Bronchial epithelial cell (primary cell): ENCODE data around the gene TCTA. TPM values are rescaled to one million over a fixed set of nuclear protein-coding genes. Genes with fewer than 3 reads are reported as not detected.

Experiments used
- DNase-seq: peaks from one replicate; pipeline ENCODE4 v3.0.0-alpha.2; 2010; ENCODE audit warnings: low read depth
- FAIRE-seq: peaks from 2 replicates; lab custom pipeline; 2011; peaks lifted over from hg19 to GRCh38; lab: Jason Lieb, UNC
- H3K27me3 ChIP-seq: 2 replicates; pipeline ENCODE4 v1.5.1; 2011; ENCODE audit warnings: low read length; ENCODE audit not compliant: control insufficient read depth, insufficient read depth
- H3K36me3 ChIP-seq: 2 replicates; pipeline ENCODE4 v1.5.1; 2011; ENCODE audit warnings: low read length; ENCODE audit not compliant: control insufficient read depth, insufficient read depth
- H3K4me3 ChIP-seq: 2 replicates; pipeline ENCODE4 v1.5.1; 2011; ENCODE audit warnings: mild to moderate bottlenecking, low read depth, low read length, control low read depth
- CTCF ChIP-seq: IDR thresholded peaks from 2 replicates; pipeline ENCODE4 v1.5.1; 2011; ENCODE audit warnings: mild to moderate bottlenecking, moderate library complexity, low read length, control low read depth, inconsistent platforms; ENCODE audit not compliant: insufficient read depth, severe bottlenecking
- total RNA-seq: library from RNA; depleted of rRNA; stranded (reverse); fragments of >200 nt; gene quantifications from 2 replicates; pipeline ENCODE4 v1.2.1, GENCODE V29; 2014

Gene TCTA
- total RNA-seq, 1 donor from 2014 or later = 4.5 TPM

GRCh38 chr3:49434731-49435130 lies 22.5 kb downstream of the TCTA start:
- Histone ChIP-seq H3K36me3 (no peaks in the 10 kb centered on the region), H3K4me3 (no peak overlapping the region), H3K27me3 (no peaks in the 10 kb centered on the region)
- FAIRE-seq = no peak
- DNase-seq = no peak
- no peak for TF ChIP-seq CTCF

DNA sequence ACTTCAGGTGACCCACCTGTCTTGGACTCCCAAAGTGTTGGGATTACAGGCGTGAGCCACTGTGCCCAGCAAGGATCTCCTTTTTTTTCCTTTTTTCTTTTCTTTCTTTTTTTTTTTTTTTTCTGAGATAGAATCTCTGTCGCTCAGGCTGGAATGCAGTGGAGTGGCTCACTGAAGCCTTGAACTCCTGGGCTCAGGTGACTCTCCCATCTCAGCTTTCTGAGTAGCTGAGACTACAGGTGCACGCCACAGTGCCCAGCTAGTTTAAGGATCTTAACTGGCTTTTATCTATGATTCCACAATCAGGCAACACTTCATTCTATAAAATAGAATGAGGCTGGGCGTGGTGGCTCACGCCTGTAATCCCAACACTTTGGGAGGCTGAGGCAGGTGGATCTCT lies 33.2 kb downstream of the TCTA start:
- FAIRE-seq = no peak
- DNase-seq = no peak
- H3K27me3 ChIP-seq = no peaks in the 10 kb centered on the region
- no peaks in the 10 kb centered on the region for H3K36me3 ChIP-seq
- TF ChIP-seq CTCF = no peak
- H3K4me3 ChIP-seq = no peak overlapping the region

- Histone ChIP-seq H3K36me3 (no peaks in the 10 kb centered on the region), H3K27me3 (no peaks in the 10 kb centered on the region), H3K4me3 (no peak overlapping the region)
- FAIRE-seq (no peak), DNase-seq (no peak)
- TF ChIP-seq CTCF = no peak
Measured at GRCh38 chr3:49453621-49454020, 41.4 kb downstream of the TCTA start.

DNA sequence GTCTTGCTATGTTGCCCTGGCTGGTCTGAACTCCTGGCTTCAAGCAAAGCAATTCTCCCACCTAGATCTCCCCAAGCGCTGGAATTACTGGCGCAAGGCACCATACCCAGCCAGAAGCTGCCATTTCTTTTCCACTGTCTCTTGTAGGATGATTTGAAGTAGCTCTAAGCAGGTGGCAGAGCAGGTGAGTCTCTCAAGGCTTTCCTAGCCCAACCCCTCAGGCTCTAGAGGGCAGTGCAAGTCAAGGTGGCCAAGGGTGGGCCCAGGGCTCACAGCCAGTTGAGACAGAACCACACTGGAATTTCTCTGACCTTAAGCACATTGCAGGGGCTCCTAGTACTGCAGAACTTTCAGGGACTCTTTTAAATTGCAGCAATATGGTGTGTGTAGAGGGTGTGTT lies 42.2 kb downstream of the TCTA start:
- Histone ChIP-seq H3K4me3 (no peak overlapping the region), H3K36me3 (no peaks in the 10 kb centered on the region), H3K27me3 (no peaks in the 10 kb centered on the region)
- DNase-seq = peak; percentile 37
- peak; percentile 33 for TF ChIP-seq CTCF
- no peak for FAIRE-seq

DNA sequence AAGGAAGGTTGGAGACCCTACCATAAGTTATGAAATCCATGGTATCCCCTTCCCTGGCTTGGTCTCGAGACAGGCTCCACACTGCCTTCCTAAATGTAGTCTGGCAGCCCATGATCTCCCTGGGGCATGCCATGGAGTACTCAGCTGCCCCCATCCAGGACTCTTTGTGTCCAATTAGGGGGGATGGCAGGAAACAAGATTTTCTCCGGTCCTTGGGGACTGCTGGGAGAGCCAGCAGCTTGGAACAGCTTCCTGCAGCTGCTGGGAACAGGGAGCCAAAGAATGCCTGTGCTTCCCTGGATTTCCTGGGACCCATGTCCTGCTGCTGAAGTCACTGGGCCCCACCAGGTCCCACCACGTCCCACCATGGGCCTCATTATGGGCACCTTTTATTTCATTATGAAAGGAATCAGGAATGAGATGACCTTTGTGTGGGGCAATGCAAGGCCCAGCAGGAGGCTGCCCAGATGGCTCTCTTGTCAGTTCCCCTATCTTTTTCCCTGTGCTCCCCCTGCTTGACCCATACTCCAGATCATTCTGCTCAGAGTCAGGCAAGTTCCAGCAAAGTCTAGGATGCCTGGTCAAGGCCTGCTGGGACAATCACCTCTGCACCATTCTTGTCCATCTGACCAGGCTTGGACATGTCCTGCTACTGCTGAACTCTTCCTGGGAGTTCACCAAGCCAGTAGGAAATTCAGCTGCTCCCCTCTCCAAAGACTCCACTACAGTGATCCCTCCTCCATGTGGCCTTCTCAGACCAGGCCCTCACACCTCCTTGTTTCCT lies 42.9 kb downstream of the TCTA start:
- no peak for TF ChIP-seq CTCF
- DNase-seq (no peak), FAIRE-seq (peak; percentile 92)
- no peaks in the 10 kb centered on the region for H3K27me3 ChIP-seq
- no peaks in the 10 kb centered on the region for H3K36me3 ChIP-seq
- H3K4me3 ChIP-seq = no peak overlapping the region

GRCh38 chr3:49456466-49456865 lies 44.2 kb downstream of the TCTA start:
- Histone ChIP-seq H3K4me3 (no peak overlapping the region), H3K27me3 (no peaks in the 10 kb centered on the region), H3K36me3 (no peaks in the 10 kb centered on the region)
- TF ChIP-seq CTCF = no peak
- DNase-seq (no peak), FAIRE-seq (no peak)
